ENCODE measurements around the gene PDLIM3. TPM values are rescaled to one million over a fixed set of nuclear protein-coding genes. Genes with fewer than 3 reads are reported as not detected.
A peak's percentile ranks its signal among the peaks of the same experiment; 100 is the strongest.

PDLIM3 gene
- total and polyA plus RNA-seq, 2 experiments from 2014 or later: 8.5 to 18.0 TPM

DNA sequence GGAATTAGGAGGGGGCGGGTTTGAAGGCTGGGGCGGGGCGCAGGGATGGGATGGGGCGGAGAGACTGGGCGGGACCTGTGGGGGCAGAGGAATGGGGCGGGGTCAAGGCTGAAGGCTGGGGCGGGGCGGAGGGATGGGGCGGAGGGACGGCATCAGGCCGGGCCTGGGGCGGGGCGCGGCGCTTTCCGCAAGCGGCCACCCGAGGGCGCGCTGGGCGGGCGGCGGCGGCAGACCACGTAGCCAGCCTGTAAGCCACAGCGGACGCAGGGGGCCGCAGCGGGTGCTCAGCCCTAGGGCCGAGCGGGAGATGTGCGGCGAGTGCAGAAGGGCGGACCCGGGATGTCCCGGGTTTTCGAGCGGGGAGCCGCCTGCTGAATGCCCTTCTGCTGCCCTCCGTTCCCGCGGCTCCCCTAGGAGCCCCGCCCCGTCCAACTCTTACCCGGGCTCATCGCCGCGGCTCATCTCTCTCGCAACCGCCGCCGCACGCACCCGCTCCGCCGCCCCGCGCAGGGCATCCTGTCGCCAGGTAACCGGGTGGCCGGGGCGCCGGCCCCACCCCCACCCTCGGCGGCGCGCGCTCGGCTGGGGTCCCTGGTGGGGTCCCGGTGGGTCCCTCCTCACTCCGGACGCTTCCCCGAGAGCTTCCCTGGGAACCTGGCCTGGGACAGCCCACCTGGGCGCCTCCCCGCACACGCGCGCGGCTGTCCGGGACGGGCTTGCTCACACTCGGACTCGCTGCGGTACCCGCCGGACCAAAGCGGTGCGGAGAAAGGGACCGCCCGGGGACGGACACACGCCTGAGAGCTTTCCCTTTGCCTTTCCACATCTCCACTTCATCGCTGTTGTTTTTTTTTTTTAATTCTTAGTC lies 63.8 kb downstream of the PDLIM3 start, which contains the start of gene CCDC110:
Gene CCDC110, minus strand, starts transcription at position 499 of the 868 bp plus-strand sequence. Its CDS starts 50 bp downstream, at position 449.
- Mint-ChIP-seq H3K4me3 (peak within 1 kb of the TSS; percentile 88), H3K9me3 (peaks cover 7% of the 10 kb centered on the region; the same call in 2 of the 3 replicates), H3K27ac (peak within 1 kb of the TSS; percentile 30; the same call in 1 of the 2 replicates), H3K36me3 (ENCODE audit: low read depth) (peaks cover 3% of the 10 kb centered on the region; the same call in 2 of the 3 replicates), H3K27me3 (ENCODE audit: insufficient read depth, low read depth, poor library complexity) (peaks cover 9% of the 10 kb centered on the region), H3K4me1 (peaks cover 15% of the 10 kb centered on the region)
- Histone ChIP-seq H3K4me2 (peak within 1 kb of the TSS; percentile 96), H3K4me1 (ENCODE audit: insufficient read depth) (peaks cover 10% of the 10 kb centered on the region; the same call in 1 of the 2 replicates), H3K27ac (ENCODE audit: low read depth) (no peak within 1 kb of the TSS), H4K20me1 (replicated peaks; ENCODE audit: insufficient read depth) (no peaks in the 10 kb centered on the region), H2AFZ (peak within 1 kb of the TSS; percentile 100), H3K36me3 (ENCODE audit: insufficient read depth) (no peaks in the 10 kb centered on the region), H3K79me2 (replicated peaks; ENCODE audit: insufficient read depth) (no peaks in the 10 kb centered on the region), H3K27me3 (ENCODE audit: insufficient read depth) (peaks cover 23% of the 10 kb centered on the region), H3K9me2 (ENCODE audit: insufficient read depth) (no peaks in the 10 kb centered on the region), H3F3A (replicated peaks; ENCODE audit: low read depth) (no peaks in the 10 kb centered on the region), H3K4me3 (peak within 1 kb of the TSS; percentile 93)
- DNase-seq (ENCODE audit: low spot score) (peak; percentile 98), ATAC-seq (peak; percentile 91)
- TF ChIP-seq, protein P1, sequence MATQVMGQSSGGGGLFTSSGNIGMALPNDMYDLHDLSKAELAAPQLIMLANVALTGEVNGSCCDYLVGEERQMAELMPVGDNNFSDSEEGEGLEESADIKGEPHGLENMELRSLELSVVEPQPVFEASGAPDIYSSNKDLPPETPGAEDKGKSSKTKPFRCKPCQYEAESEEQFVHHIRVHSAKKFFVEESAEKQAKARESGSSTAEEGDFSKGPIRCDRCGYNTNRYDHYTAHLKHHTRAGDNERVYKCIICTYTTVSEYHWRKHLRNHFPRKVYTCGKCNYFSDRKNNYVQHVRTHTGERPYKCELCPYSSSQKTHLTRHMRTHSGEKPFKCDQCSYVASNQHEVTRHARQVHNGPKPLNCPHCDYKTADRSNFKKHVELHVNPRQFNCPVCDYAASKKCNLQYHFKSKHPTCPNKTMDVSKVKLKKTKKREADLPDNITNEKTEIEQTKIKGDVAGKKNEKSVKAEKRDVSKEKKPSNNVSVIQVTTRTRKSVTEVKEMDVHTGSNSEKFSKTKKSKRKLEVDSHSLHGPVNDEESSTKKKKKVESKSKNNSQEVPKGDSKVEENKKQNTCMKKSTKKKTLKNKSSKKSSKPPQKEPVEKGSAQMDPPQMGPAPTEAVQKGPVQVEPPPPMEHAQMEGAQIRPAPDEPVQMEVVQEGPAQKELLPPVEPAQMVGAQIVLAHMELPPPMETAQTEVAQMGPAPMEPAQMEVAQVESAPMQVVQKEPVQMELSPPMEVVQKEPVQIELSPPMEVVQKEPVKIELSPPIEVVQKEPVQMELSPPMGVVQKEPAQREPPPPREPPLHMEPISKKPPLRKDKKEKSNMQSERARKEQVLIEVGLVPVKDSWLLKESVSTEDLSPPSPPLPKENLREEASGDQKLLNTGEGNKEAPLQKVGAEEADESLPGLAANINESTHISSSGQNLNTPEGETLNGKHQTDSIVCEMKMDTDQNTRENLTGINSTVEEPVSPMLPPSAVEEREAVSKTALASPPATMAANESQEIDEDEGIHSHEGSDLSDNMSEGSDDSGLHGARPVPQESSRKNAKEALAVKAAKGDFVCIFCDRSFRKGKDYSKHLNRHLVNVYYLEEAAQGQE (IDR thresholded peaks at IDR 0.05; ENCODE audit: unreplicated experiment): no peak
- TF ChIP-seq ZNF114 (CRISPR knock-in tag; IDR thresholded peaks at IDR 0.05): no peak
- TF ChIP-seq, protein P2, sequence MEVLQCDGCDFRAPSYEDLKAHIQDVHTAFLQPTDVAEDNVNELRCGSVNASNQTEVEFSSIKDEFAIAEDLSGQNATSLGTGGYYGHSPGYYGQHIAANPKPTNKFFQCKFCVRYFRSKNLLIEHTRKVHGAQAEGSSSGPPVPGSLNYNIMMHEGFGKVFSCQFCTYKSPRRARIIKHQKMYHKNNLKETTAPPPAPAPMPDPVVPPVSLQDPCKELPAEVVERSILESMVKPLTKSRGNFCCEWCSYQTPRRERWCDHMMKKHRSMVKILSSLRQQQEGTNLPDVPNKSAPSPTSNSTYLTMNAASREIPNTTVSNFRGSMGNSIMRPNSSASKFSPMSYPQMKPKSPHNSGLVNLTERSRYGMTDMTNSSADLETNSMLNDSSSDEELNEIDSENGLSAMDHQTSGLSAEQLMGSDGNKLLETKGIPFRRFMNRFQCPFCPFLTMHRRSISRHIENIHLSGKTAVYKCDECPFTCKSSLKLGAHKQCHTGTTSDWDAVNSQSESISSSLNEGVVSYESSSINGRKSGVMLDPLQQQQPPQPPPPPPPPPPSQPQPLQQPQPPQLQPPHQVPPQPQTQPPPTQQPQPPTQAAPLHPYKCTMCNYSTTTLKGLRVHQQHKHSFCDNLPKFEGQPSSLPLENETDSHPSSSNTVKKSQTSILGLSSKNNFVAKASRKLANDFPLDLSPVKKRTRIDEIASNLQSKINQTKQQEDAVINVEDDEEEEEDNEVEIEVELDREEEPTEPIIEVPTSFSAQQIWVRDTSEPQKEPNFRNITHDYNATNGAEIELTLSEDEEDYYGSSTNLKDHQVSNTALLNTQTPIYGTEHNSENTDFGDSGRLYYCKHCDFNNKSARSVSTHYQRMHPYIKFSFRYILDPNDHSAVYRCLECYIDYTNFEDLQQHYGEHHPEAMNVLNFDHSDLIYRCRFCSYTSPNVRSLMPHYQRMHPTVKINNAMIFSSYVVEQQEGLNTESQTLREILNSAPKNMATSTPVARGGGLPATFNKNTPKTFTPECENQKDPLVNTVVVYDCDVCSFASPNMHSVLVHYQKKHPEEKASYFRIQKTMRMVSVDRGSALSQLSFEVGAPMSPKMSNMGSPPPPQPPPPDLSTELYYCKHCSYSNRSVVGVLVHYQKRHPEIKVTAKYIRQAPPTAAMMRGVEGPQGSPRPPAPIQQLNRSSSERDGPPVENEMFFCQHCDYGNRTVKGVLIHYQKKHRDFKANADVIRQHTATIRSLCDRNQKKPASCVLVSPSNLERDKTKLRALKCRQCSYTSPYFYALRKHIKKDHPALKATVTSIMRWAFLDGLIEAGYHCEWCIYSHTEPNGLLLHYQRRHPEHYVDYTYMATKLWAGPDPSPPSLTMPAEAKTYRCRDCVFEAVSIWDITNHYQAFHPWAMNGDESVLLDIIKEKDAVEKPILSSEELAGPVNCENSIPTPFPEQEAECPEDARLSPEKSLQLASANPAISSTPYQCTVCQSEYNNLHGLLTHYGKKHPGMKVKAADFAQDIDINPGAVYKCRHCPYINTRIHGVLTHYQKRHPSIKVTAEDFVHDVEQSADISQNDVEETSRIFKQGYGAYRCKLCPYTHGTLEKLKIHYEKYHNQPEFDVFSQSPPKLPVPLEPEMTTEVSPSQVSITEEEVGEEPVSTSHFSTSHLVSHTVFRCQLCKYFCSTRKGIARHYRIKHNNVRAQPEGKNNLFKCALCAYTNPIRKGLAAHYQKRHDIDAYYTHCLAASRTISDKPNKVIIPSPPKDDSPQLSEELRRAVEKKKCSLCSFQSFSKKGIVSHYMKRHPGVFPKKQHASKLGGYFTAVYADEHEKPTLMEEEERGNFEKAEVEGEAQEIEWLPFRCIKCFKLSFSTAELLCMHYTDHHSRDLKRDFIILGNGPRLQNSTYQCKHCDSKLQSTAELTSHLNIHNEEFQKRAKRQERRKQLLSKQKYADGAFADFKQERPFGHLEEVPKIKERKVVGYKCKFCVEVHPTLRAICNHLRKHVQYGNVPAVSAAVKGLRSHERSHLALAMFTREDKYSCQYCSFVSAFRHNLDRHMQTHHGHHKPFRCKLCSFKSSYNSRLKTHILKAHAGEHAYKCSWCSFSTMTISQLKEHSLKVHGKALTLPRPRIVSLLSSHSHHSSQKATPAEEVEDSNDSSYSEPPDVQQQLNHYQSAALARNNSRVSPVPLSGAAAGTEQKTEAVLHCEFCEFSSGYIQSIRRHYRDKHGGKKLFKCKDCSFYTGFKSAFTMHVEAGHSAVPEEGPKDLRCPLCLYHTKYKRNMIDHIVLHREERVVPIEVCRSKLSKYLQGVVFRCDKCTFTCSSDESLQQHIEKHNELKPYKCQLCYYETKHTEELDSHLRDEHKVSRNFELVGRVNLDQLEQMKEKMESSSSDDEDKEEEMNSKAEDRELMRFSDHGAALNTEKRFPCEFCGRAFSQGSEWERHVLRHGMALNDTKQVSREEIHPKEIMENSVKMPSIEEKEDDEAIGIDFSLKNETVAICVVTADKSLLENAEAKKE (CRISPR knock-in tag; IDR thresholded peaks at IDR 0.05): no peak
- no peak for TF ChIP-seq NANOG (IDR thresholded peaks at IDR 0.05; ENCODE audit: borderline replicate concordance)
- no peak for TF ChIP-seq EZH2phosphoT487 (IDR thresholded peaks at IDR 0.05; ENCODE audit: unreplicated experiment)
- no peak for TF ChIP-seq ZNF331 (CRISPR knock-in tag; IDR thresholded peaks at IDR 0.05; ENCODE audit: low read depth)
- TF ChIP-seq, protein P3, sequence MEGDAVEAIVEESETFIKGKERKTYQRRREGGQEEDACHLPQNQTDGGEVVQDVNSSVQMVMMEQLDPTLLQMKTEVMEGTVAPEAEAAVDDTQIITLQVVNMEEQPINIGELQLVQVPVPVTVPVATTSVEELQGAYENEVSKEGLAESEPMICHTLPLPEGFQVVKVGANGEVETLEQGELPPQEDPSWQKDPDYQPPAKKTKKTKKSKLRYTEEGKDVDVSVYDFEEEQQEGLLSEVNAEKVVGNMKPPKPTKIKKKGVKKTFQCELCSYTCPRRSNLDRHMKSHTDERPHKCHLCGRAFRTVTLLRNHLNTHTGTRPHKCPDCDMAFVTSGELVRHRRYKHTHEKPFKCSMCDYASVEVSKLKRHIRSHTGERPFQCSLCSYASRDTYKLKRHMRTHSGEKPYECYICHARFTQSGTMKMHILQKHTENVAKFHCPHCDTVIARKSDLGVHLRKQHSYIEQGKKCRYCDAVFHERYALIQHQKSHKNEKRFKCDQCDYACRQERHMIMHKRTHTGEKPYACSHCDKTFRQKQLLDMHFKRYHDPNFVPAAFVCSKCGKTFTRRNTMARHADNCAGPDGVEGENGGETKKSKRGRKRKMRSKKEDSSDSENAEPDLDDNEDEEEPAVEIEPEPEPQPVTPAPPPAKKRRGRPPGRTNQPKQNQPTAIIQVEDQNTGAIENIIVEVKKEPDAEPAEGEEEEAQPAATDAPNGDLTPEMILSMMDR (conservative IDR thresholded peaks at IDR 0.05; ENCODE audit: low read depth in 2 of 2): peak; percentile 30 to 74
- TF ChIP-seq, protein P4, sequence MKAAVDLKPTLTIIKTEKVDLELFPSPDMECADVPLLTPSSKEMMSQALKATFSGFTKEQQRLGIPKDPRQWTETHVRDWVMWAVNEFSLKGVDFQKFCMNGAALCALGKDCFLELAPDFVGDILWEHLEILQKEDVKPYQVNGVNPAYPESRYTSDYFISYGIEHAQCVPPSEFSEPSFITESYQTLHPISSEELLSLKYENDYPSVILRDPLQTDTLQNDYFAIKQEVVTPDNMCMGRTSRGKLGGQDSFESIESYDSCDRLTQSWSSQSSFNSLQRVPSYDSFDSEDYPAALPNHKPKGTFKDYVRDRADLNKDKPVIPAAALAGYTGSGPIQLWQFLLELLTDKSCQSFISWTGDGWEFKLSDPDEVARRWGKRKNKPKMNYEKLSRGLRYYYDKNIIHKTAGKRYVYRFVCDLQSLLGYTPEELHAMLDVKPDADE (IDR thresholded peaks at IDR 0.05): no peak
- peak; percentile 59 for TF ChIP-seq POLR2AphosphoS5 (IDR thresholded peaks at IDR 0.05; ENCODE audit: low read depth)
- peak; percentile 56; the same call in 1 of the 2 replicates for TF ChIP-seq CREB1 (CRISPR knock-in tag; IDR thresholded peaks at IDR 0.05; ENCODE audit: low read depth)
- no peak for TF ChIP-seq EZH2 (IDR thresholded peaks at IDR 0.05; ENCODE audit: low read depth, unreplicated experiment)
- TF ChIP-seq STAT1 (IDR thresholded peaks at IDR 0.05; ENCODE audit: unreplicated experiment): no peak
- TF ChIP-seq JUNB (IDR thresholded peaks at IDR 0.05; ENCODE audit: unreplicated experiment): no peak

Measured in GM23338 (cell line).